GM19463 (cell line): ENCODE results near the gene CSTPP1.
A peak's percentile ranks its signal among the peaks of the same experiment; 100 is the strongest.
"Not testable (repeated sequence)": the region's sequence is repeated elsewhere in the genome, so short reads cannot be mapped to it uniquely, and the experiment has no call there.

ENCODE experiments used
- ATAC-seq: cut with Tn5 transposase; IDR thresholded peaks from one replicate; pipeline ENCODE4 v1.9.1; 2021; ENCODE audit warnings: mild to moderate bottlenecking, moderate library complexity; ENCODE audit not compliant: unreplicated experiment

CSTPP1 gene

GRCh38 chr11:47093541-47093940, 157.0 kb downstream of the CSTPP1 start:
- ATAC-seq = no peak

GRCh38 chr11:47096871-47097270, 160.3 kb downstream of the CSTPP1 start:
- not testable (repeated sequence) for ATAC-seq

GRCh38 chr11:47098223-47098622, 161.7 kb downstream of the CSTPP1 start:
- ATAC-seq = not testable (repeated sequence)

GRCh38 chr11:47099214-47099917, 162.8 kb downstream of the CSTPP1 start:
- ATAC-seq = no peak

GRCh38 chr11:47099918-47100315, 163.4 kb downstream of the CSTPP1 start:
- ATAC-seq = no peak

- no peak for ATAC-seq
Observed at GRCh38 chr11:47101406-47101805, 164.8 kb downstream of the CSTPP1 start.

- no peak for ATAC-seq
Observed at GRCh38 chr11:47104261-47104950, 167.8 kb downstream of the CSTPP1 start.

GRCh38 chr11:47105541-47105940, 169.0 kb downstream of the CSTPP1 start:
- no peak for ATAC-seq

GRCh38 chr11:47105974-47106373, 169.4 kb downstream of the CSTPP1 start:
- no peak for ATAC-seq

- no peak for ATAC-seq
Observed at GRCh38 chr11:47106798-47107411, 170.3 kb downstream of the CSTPP1 start.

- no peak for ATAC-seq
Observed at GRCh38 chr11:47107744-47108143, 171.2 kb downstream of the CSTPP1 start.

- ATAC-seq = no peak
Observed at GRCh38 chr11:47108214-47108613, 171.7 kb downstream of the CSTPP1 start.

GRCh38 chr11:47109051-47109726, 172.6 kb downstream of the CSTPP1 start:
- no peak for ATAC-seq

GRCh38 chr11:47109727-47110246, 173.2 kb downstream of the CSTPP1 start:
- ATAC-seq = no peak

GRCh38 chr11:47111318-47111804, 174.8 kb downstream of the CSTPP1 start:
- ATAC-seq = peak; percentile 90

- not testable (repeated sequence) for ATAC-seq
Observed at GRCh38 chr11:47112941-47113340, 176.4 kb downstream of the CSTPP1 start.

GRCh38 chr11:47118958-47119688, 182.6 kb downstream of the CSTPP1 start:
- ATAC-seq = not testable (repeated sequence)

- no peak for ATAC-seq
Observed at GRCh38 chr11:47121056-47121455, 184.5 kb downstream of the CSTPP1 start.

GRCh38 chr11:47121731-47122130, 185.2 kb downstream of the CSTPP1 start:
- no peak for ATAC-seq

- ATAC-seq = no peak
Observed at GRCh38 chr11:47123094-47123493, 186.5 kb downstream of the CSTPP1 start.
